Erythroblast (primary cell): ENCODE measurements around the gene RAB17.

Source experiments
- GATA1 ChIP-seq: IDR thresholded peaks from 2 replicates; pipeline ENCODE4 v1.6.1; 2011; ENCODE audit warnings: low read depth, mild to moderate bottlenecking, control low read depth, low read length, moderate library complexity
- POLR2A ChIP-seq: IDR thresholded peaks from 2 replicates; pipeline ENCODE4 v1.6.1; 2011; ENCODE audit warnings: mild to moderate bottlenecking, low read length

GRCh38 chr2:237639836-237640220 lies 49.3 kb upstream of the RAB17 start:
- TF ChIP-seq POLR2A: no peak
- TF ChIP-seq GATA1: no peak
